ENCODE results near the gene MTOR. TPM values are rescaled to one million over a fixed set of nuclear protein-coding genes. Genes with fewer than 3 reads are reported as not detected.

Gene MTOR
- total and polyA plus RNA-seq, 10 of the 15 experiments (the other 5 are each of a cell fraction or from before 2014, with no cell fraction given): 6.6 to 41.8 (median 29.8) TPM

- TF ChIP-seq USF1 (IDR thresholded peaks at IDR 0.05; ENCODE audit: borderline replicate concordance, extremely low read length, insufficient read depth, low read depth, low read length): no peak
Measured at GRCh38 chr1:11184973-11185372, 77.4 kb downstream of the MTOR start (continued).

- Histone ChIP-seq H2AFZ (ENCODE audit: control insufficient read depth, low read depth, low read length) (no peak overlapping the region), H3K4me3 (no peak overlapping the region), H3K9me3 (replicated peaks; ENCODE audit: control insufficient read depth, insufficient read depth, low read length) (no peaks in the 10 kb centered on the region), H3K4me1 (ENCODE audit: control insufficient read depth, insufficient read depth, low read length) (no peaks in the 10 kb centered on the region), H3K27ac (ENCODE audit: control insufficient read depth, insufficient read depth) (no peak overlapping the region), H3K27me3 (replicated peaks in 1 of 2; ENCODE audit: control insufficient read depth in 2 of 2, insufficient read depth in 2 of 2, low read length in 1 of 2) (no peaks in the 10 kb centered on the region), H4K20me1 (ENCODE audit: control insufficient read depth, insufficient read depth) (no peaks in the 10 kb centered on the region), H3K4me2 (ENCODE audit: control insufficient read depth, insufficient read depth) (no peak overlapping the region), H3K36me3 (ENCODE audit: control insufficient read depth in 2 of 2, insufficient read depth in 2 of 2, low read length in 1 of 2) (peaks cover 2 to 16% of the 10 kb centered on the region in 2 experiments), H3K9ac (ENCODE audit: control insufficient read depth, insufficient read depth, low read length) (no peak overlapping the region), H3K79me2 (ENCODE audit: control insufficient read depth, insufficient read depth, low read length) (no peaks in the 10 kb centered on the region)
- BruUV-seq (replicated peaks): no TSS peak
- FAIRE-seq (no peak), DNase-seq (ENCODE audit: low read depth, low spot score) (no peak), ATAC-seq (no peak)
- intact Hi-C loops (cut with micrococcal nuclease; ENCODE audit: unreplicated experiment): no loop called here
- ChIA-PET POLR2A (no interaction called here), CTCF (interaction anchor here (0.6 to 2.5 kb wide), 2 partner anchors 53 to 145 kb away, joined by 3 to 11 read pairs; no protein-coding TSS in a partner anchor), RAD21 (ENCODE audit: unreplicated experiment) (no interaction called here), SMC1A (ENCODE audit: uncharacterized antibody, unreplicated experiment) (no interaction called here)
- in situ Hi-C loops (cut with MboI): no loop called here
- 94% methylated on average over 3 of the region's 3 CpGs for WGBS (ENCODE audit: insufficient coverage, insufficient replicate concordance, low lambda C conversion rate, missing lambda C conversion rate)
- no peak for TF ChIP-seq JUNB (IDR thresholded peaks at IDR 0.05)
- TF ChIP-seq E4F1 (IDR thresholded peaks at IDR 0.05; ENCODE audit: borderline replicate concordance, partially characterized antibody): no peak
- no peak for TF ChIP-seq MEF2B (IDR thresholded peaks at IDR 0.05; ENCODE audit: partially characterized antibody, poor library complexity, severe bottlenecking)
- no peak for TF ChIP-seq NFIC (IDR thresholded peaks at IDR 0.05; ENCODE audit: low read depth, low read length)
- no peak for TF ChIP-seq POLR2AphosphoS2 (IDR thresholded peaks at IDR 0.05; ENCODE audit: low read depth, low read length)
- no peak for TF ChIP-seq ATF3 (IDR thresholded peaks at IDR 0.05; ENCODE audit: borderline replicate concordance, extremely low read depth, low read depth, low read length)
- no peak for TF ChIP-seq BCLAF1 (IDR thresholded peaks at IDR 0.05)
- no peak for TF ChIP-seq E2F8 (IDR thresholded peaks at IDR 0.05; ENCODE audit: low read depth, partially characterized antibody)
- no peak for TF ChIP-seq EZH2 (IDR thresholded peaks at IDR 0.05; ENCODE audit: borderline replicate concordance, control insufficient read depth, low read depth, low read length)
Measured at GRCh38 chr1:11182884-11183283, 79.5 kb downstream of the MTOR start.
